Measurements from ENCODE around the gene DMRTC1.
"Not testable (repeated sequence)": the region's sequence is repeated elsewhere in the genome, so short reads cannot be mapped to it uniquely, and the experiment has no call there.

Gene DMRTC1, protein sequence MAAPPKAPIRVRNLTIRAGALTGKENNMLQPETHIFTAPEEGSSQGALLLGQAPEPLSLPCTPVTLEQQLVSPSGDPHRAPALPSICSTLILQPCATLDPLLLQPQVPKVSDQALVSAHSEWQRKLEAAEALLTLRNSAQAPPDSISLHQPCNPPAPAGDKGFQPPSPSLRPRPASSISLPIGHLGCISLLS

DNA sequence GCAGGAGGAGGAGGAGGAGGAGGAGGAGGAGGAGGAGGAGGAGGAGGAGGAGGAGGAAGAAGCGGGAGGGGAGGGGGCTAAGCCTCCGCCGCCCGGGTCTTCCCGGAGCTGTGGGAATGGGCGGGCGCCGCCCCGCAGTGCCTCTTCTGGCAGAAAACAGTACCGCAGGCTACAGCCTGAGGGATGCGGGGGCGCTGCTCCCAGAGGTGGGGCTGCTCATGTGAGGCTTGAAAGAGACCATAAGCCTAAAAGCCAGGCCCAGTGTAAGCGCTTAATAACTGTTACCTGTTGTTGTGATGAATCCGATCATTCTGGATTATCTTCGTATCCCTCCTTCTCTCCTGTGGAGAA, at the start of gene DMRTC1:
TSS of gene DMRTC1 (minus strand) at position 19 of the 351 bp plus-strand sequence. CDS start 68,143 bp downstream, outside the sequence.
- POLR2A ChIA-PET; CTCF ChIA-PET; H3K4me3 ChIP-seq (ENCODE audit: low read depth, low read length); DNase-seq (ENCODE audit: low read depth, low spot score): not testable (repeated sequence)

- H3K4me3 ChIP-seq (ENCODE audit: low read depth, low read length); CTCF ChIA-PET; DNase-seq (ENCODE audit: low read depth, low spot score); POLR2A ChIA-PET: not testable (repeated sequence)
Measured at GRCh38 chrX:72980894-72981469, 37.3 kb upstream of the DMRTC1 start.

- CTCF ChIA-PET; POLR2A ChIA-PET; H3K4me3 ChIP-seq (ENCODE audit: low read depth, low read length); DNase-seq (ENCODE audit: low read depth, low spot score): not testable (repeated sequence)
Measured at GRCh38 chrX:72974885-72975284, 31.2 kb upstream of the DMRTC1 start.

DNA sequence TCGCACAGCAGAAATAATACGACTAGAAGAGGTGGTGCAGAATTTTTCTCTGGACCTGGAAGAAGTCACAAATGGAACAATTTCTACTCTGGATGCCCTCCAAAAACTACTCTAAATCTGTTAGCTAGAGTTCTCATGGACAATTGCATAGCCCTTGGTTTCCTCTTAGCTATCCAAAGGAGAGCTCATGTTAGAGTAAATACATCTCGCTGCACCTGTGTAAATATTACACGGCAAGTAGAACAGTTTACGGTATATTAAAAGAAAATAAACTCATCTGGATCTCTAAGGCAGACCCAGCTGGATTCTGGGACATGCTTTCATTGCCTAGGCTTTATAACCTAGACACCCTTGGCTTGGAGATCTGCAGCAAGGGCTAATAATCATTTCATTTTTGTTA, 28.2 kb upstream of the DMRTC1 start:
- CTCF ChIA-PET; POLR2A ChIA-PET; H3K4me3 ChIP-seq (ENCODE audit: low read depth, low read length); DNase-seq (ENCODE audit: low read depth, low spot score): not testable (repeated sequence)

GRCh38 chrX:72959971-72960370, 16.3 kb upstream of the DMRTC1 start:
- POLR2A ChIA-PET; H3K4me3 ChIP-seq (ENCODE audit: low read depth, low read length); CTCF ChIA-PET; DNase-seq (ENCODE audit: low read depth, low spot score): not testable (repeated sequence)

DNA sequence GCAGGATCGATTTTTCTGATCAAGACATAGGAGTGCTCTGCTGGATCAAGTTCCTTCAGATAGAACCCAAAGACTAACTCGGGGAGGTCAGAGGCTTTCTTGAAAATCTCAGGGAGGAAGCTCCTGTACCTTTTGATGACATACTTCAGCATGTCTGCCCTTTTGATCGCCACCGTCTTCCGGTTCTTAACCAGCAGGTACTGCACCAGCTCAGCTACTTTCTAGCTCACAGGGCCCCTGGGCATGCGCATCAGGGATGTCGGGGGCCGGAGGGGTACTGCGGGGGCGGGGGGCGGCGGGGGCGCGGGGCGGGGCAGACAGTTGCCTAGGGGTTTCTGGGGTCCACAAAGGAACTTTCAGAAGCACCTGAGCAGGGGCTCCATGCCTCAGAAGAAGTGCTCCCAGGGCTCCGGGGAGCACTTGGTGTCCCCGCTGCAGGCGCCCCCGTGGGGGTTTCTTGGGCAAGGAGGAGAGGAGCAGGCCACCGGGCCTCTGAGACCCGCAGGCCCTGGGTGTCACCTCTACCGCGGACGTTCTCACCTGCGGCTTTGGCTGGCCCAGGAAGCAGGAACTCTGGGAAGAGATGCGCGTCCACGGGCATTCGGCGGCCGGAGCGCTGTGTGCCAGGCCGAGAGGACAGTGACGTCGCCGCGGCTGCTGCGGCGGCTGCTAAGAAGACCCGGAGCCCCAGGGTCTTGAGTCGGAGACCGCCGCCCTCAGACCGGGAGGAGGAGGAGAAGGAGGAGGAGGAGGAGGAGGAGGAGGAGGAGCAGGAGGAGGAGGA, 410 bp downstream of the DMRTC1 start:
- CTCF ChIA-PET; DNase-seq (ENCODE audit: low read depth, low spot score); POLR2A ChIA-PET: not testable (repeated sequence)

DNA sequence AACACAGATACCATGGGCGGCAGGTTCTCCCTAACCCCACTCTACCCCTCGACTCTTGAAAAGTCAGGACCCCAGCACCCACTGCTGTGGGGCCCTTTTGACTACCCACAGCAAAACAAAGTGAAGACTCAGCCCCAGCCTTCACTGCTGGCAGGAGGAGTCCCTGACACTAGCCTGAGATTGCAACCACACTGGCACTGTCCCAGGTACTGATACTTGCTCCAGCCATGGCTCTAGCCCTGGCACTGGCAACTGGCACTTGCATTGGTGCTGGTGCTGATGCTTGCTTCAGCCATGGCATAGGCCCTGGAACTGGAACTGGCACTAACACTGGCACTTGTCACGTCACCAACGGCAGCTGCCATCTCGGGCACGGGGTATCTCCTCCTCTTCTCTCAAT, 1.4 kb downstream of the DMRTC1 start:
- H3K4me3 ChIP-seq (ENCODE audit: low read depth, low read length); CTCF ChIA-PET; DNase-seq (ENCODE audit: low read depth, low spot score); POLR2A ChIA-PET: not testable (repeated sequence)

More for the DNA sequence above, 410 bp downstream of the DMRTC1 start:
- not testable (repeated sequence) for H3K4me3 ChIP-seq (ENCODE audit: low read depth, low read length)

- H3K4me3 ChIP-seq (ENCODE audit: low read depth, low read length); DNase-seq (ENCODE audit: low read depth, low spot score); POLR2A ChIA-PET; CTCF ChIA-PET: not testable (repeated sequence)
Measured at GRCh38 chrX:72937906-72938305, 5.7 kb downstream of the DMRTC1 start, which contains the start of gene FAM236A. Gene FAM236A (plus strand): TSS chrX:72938206. CDS start chrX:72938263, 57 bp downstream.

DNA sequence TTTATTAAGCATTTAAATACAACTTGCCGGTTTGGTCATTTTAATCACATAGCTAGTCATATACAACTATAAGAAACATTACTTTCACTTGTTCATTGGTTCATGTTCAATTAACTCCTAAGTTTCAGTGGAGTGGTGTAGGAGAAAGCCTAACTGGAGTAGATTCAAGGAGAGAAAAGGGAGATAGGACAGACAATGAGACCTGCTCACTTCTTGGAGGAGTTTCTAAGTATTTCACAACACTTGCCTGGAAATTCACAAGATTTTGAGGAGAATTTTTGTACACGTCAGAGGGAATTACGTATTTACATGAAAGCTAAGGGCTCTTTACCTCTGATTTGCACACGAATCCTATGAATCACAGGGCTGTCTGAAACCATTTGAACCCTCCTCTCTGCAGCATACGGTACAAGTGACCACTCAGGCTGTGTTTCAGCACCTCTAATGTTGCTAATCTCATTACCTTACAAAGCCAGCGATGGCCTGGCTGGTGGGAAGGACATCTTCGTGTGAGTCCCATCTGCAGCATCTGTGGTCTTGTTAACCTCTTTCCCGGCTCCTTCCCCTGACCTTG, 6.7 kb downstream of the DMRTC1 start:
- CTCF ChIA-PET; H3K4me3 ChIP-seq (ENCODE audit: low read depth, low read length); POLR2A ChIA-PET; DNase-seq (ENCODE audit: low read depth, low spot score): not testable (repeated sequence)

- CTCF ChIA-PET; DNase-seq (ENCODE audit: low read depth, low spot score); POLR2A ChIA-PET; H3K4me3 ChIP-seq (ENCODE audit: low read depth, low read length): not testable (repeated sequence)
Measured at GRCh38 chrX:72936455-72936854, 7.2 kb downstream of the DMRTC1 start.

GRCh38 chrX:72932283-72932682, 11.4 kb downstream of the DMRTC1 start:
- CTCF ChIA-PET; DNase-seq (ENCODE audit: low read depth, low spot score); POLR2A ChIA-PET; H3K4me3 ChIP-seq (ENCODE audit: low read depth, low read length): not testable (repeated sequence)

DNA sequence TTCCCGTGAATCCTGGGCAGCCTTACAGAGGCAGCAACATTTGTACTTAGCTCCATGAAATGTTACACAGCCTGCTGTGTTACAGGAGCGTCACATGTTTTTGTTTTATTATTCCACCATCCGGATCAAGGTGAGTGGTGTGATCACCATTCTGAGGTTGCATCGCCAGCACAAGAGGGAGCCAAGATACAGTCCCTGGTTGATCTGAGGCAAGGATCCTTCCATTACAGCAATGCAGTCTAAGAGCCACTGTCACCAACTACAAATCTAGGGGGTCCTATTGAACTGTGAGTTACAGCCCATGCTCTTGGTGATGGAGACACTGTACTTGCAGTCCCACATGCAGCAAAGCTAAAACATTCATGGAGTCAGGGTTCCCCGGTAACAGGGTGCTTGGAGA, 27.5 kb downstream of the DMRTC1 start:
- POLR2A ChIA-PET; CTCF ChIA-PET; H3K4me3 ChIP-seq (ENCODE audit: low read depth, low read length); DNase-seq (ENCODE audit: low read depth, low spot score): not testable (repeated sequence)

GRCh38 chrX:72912315-72912714, 31.3 kb downstream of the DMRTC1 start, which contains the start of gene FAM236C:
Gene FAM236C (plus strand): TSS chrX:72912615. CDS start chrX:72912715, 100 bp downstream.
- CTCF ChIA-PET; POLR2A ChIA-PET; DNase-seq (ENCODE audit: low read depth, low spot score); H3K4me3 ChIP-seq (ENCODE audit: low read depth, low read length): not testable (repeated sequence)

- POLR2A ChIA-PET; H3K4me3 ChIP-seq (ENCODE audit: low read depth, low read length); DNase-seq (ENCODE audit: low read depth, low spot score); CTCF ChIA-PET: not testable (repeated sequence)
Measured at GRCh38 chrX:72889740-72890139, 53.9 kb downstream of the DMRTC1 start.

DNA sequence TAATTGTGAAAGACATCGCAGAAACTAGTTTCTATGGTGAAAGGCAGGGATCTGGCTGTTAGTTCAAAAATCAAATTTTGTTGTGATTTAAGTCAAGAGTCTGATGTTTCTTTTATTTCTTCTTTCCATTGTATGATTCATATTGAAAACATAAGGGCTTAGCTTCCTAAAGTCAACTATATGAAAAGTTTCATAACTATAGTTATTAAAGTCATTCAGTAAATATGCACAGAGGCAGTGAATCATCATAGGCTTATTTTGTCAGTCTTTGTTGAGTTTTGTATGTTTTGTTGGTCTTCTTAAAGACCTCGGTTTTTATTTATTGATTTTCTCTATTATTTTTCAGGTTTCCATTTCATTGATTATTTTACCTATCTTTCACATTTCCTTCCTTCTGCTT, 60.7 kb downstream of the DMRTC1 start:
- POLR2A ChIA-PET; CTCF ChIA-PET; H3K4me3 ChIP-seq (ENCODE audit: low read depth, low read length); DNase-seq (ENCODE audit: low read depth, low spot score): not testable (repeated sequence)

- POLR2A ChIA-PET; H3K4me3 ChIP-seq (ENCODE audit: low read depth, low read length); DNase-seq (ENCODE audit: low read depth, low spot score); CTCF ChIA-PET: not testable (repeated sequence)
Measured at GRCh38 chrX:72837532-72837931, 106.1 kb downstream of the DMRTC1 start.

DNA sequence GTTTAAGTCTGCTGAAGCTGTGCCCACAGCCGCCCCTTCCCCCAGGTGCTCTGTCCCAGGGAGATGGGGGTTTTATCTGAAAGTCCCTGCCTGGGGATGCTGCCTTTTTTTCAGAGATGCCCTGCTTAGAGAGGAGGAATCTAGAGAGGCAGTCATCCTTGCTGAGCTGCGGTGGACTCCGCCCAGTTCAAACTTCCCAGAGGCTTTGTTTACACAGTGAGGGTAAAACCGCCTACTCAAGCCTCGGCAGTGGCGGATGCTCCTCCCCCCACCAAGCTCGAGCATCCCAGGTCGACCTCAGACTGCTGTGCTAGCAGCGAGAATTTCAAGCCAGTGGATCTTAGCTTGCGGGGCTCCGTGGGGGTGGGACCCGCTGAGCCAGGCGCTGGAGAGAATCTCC, 112.9 kb downstream of the DMRTC1 start:
- POLR2A ChIA-PET; H3K4me3 ChIP-seq (ENCODE audit: low read depth, low read length); DNase-seq (ENCODE audit: low read depth, low spot score); CTCF ChIA-PET: not testable (repeated sequence)
